ELF-1 (cell line): Measurements from ENCODE around the gene TH.

ENCODE experiments used
- DNase-seq: peaks from one replicate; pipeline ENCODE4 v3.0.0-alpha.2; 2016; ENCODE audit warnings: low read depth, low spot score

TH gene

DNA sequence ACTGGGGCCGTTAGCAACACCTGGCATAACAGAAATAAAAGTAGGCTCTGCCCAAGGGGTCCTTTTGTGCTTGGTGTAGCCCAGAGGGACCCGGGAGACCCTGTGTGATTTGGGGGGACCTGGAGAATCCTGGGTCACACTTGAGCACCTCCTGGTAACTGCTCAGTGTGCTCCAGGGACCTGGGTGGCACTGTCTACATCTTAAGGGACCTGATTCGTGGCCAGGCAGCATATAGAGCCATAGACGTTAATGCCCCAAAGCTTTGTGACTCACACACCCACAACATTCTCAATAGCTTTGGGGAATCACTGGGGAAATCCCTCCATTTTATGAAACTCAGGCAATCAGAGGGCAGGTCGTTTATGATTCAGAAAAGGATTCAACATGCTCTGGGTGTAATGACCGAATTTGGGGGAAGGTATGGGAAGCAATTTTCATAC, 28.8 kb downstream of the TH start:
- DNase-seq, result no peak

DNA sequence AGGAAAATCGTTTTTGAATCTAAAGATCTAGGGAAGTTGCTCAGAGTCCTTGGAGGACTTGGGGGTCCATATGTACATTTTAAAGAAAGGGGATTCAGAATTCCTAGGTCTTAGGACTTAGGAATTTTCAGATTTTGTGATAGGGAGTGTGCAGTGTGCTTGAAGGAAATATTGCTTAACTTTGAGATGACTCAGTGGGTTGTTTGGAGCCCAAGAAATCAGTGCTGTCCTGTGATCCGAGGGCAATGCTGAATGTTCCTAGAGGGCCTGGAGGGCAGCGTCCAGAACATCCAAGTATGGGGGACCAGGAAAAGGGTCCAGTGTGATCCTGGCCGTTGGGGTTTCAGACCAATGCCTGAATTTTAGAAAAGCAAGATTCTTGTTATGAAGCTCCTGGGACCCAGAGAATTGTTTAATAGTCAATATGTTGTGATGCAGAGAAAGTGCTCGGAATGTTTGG, 29.3 kb downstream of the TH start:
- DNase-seq, result no peak

GRCh38 chr11:2140411-2141400, 30.9 kb downstream of the TH start:
- DNase-seq, result no peak

DNA sequence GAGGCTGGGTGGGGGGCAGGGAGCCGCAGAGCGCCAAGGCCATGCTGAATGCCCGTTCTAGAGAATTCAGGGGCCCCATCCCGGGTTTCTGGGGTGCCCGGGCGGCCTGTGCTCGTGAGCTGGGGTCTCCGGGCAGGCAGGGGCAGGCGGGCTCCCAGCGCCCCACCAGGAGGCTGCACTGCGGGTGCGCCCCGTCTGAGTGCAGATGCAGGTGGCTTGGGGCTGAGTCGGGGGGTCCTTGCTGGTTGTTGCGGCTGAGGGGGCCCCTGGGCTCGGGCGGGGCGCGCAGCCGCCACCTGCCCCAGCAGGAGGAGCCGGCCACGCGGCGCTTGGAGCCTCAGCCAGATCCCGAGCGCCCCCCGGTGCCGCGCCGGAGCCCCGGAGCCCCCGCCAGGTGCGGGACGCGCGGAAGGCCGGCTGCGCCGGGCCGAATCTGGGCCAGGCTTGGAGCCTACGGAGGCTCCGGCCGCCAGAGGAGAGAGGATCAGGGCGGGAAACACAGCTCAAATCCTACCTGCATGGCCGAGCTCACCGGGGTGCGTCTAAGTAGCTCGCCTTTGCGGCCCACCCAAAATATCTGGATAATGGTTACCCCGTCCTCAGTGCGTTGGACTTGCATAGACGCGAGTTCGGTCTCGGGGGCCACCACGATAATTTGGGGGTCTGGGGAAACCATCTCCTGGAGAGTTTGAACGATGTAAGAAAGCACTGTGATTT, 31.8 kb downstream of the TH start:
- no peak for DNase-seq

DNA sequence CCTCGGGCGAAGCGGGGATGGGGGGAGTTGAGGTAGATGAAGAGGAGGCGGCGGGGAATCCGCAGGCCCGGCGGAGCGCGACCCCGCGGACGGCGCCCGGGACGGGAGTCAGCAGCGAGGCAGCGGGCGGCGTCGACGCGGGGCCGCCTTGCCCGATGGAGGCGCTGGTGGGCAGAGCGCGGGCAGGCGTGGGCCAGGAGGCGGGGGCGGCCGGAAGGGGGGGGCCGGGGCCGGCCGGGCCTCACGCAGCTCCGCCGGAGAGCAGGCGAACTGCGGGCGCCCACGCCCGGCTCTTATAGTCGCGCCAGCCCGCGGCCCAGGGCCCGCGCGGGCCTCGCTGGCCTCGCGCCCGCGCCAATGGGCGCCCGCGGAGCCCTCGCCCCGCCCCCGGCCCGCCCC, 32.5 kb downstream of the TH start, which contains the start of gene IGF2:
Gene IGF2 (minus strand): TSS at position 267 of the 399 bp plus-strand sequence. CDS start 3,866 bp downstream, outside the sequence.
- DNase-seq, result no peak

- no peak for DNase-seq
Measured at GRCh38 chr11:2138431-2139122, 33.0 kb downstream of the TH start.

DNA sequence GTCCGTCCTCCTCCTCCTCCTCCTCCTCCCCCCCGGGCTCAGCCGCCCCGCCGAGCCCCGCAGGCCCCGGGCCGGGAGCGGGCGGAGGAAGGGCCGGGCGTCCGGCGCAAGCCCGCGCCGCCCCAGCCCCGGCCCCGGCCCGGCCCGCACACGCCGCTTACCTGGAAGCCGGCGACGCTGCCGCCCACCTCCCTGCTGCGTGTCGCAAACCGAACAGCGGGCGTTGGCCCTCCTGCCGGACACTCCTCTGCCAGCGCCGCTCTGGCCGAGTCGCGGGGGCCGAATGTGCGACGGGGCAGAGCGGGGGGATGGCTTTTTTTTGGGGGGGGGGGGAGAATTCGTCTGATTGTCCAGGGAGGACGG, 33.6 kb downstream of the TH start:
- no peak for DNase-seq

DNA sequence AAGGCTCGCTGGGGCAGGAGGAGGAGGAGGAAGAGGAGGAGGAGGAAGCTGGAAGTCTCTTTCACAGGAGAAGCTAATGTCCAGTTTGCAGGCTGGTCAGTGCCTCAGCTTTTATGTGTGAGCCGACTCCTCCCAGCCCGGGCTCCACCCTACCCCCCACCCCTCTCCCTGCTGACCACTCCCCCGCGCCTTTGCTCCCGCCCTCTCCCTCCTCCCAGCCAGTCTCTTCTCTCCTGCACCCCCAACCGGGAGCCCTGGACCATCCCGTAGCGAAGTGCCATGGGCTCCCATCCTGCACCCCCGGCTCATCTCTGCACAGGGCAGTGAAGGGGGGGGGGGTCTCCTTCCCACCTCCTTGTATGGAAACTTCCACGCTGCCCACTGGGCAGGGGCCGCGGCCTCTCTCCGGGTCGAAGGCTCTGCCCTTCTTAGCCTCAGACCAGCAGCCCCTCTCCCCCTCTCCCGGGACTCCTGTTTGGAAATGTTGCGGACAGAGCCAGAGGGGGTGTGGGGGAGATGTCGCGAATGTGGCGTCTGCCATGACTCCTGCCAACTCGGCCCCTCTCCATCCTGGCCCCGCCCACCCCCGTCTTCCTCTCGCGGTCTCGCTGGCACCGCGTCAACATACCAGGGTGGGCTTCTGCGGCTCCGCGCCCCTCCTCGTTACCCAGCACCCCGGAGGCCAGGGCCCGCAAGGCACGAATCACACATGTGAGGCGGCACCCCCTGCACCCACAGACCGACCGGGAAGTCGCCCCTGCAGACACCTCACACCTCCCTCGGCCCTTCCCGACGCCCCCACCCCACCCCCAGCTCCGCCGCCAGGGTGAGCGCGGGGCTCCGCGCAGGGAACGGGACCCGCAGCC, 34.2 kb downstream of the TH start:
- peak; percentile 66 for DNase-seq

- no peak for DNase-seq
Measured at GRCh38 chr11:2136952-2137201, 34.7 kb downstream of the TH start.

DNA sequence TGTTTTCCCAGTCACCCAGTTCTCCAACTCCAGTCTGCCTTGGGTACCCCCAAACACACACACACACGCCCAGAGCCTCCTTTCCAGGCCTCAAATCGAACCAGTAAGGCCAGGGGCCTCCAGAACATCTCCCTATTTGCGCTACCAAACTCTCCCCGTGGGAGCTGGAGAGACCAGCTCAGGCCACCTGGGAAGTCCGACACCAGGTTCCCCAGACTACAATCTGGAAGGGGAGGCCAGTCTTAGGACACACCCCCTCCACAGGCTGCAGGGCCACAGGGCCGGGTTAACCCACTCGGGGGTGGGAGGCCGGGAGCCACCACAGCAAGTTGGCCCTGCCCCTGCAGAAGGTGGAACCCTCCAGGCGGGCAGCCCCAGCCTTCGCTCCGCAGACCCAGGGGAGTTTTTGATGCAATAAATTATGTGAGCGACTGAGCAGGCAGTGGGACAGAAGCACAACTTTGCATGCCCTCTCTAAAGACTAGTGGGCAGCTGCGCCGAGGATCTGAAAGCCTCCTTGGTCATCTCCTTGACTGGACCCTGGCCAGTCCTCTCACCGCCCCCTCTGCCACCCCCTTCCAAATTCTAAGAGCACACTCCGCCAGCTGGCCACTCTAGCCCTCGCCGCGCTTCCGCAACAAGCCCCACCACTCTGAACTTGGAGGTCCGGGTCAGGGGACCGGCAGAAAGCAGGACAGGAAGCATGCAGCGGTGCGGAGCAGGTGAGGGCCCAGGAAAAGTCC, 35.2 kb downstream of the TH start:
- no peak for DNase-seq

- no peak for DNase-seq
Measured at GRCh38 chr11:2135648-2136201, 35.9 kb downstream of the TH start.

DNA sequence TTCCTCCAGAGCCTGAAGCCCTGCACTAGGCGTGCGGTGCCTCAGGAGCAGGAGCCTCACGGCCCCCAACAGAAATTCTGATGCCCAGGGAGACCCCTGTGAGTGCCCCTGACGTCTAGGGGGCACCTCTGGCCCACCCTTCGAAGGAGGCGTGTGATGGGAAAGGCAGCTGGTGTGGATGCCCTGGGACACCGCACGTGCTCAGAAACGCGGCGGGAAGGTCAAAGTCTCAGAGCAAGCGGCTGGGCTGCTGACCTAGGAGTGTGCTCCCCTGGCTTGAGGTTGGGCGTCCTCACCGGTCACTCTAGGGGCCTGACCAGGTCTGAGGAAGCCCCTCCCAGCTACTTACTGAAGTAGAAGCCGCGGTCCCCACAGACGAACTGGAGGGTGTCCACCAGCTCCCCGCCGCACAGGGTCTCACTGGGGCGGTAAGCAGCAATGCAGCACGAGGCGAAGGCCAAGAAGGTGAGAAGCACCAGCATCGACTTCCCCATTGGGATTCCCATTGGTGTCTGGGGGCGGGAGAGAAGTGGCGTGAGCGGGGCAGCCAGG, 36.5 kb downstream of the TH start:
- DNase-seq, result no peak

DNA sequence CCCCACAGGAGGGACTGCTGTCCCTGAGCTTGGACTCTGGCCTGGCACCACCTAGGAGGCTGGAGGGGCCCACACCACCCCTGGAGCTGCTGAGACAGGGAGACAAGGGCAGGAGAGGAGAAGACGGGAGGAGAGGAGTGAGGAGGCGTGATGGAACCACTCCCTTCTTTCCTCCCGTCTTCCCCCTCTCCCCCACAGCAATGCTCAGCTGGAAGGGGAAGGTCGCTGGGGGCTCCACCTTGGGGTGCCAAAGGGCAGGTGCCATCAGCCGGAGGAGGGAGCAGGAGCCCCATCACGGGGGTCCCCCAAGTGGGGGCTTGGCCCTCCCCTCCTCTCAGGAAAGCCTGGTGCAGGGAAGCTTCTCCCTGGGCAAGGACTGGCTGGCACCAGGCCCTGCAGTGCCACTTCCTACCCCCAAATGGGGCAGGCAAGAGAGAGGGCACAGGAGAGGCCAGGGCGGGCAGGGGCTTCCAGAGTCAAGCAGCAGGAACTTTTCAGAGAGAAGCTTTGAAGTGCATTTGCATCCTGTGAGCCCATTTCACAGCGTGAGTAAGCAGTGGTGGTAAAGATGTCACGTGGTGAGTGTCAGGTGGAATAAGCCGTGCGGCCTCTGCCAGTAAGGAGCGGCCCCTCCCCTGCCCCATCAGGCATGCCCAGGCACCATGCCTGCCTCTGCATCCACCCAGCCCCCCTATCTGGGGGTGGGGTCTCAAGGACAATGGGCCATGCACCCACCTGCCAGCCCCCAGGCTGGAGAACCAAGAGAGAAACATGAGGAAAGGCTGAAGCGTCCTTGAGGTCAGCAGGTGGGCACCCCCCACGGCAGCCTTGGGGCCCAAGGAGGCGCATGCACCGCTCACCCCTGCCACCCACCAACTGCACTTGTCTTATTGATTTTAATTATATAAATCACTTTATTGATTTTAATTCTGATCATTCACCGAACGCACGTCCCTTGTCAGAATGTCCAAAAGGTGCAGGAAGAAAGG, 37.3 kb downstream of the TH start:
- no peak for DNase-seq

DNA sequence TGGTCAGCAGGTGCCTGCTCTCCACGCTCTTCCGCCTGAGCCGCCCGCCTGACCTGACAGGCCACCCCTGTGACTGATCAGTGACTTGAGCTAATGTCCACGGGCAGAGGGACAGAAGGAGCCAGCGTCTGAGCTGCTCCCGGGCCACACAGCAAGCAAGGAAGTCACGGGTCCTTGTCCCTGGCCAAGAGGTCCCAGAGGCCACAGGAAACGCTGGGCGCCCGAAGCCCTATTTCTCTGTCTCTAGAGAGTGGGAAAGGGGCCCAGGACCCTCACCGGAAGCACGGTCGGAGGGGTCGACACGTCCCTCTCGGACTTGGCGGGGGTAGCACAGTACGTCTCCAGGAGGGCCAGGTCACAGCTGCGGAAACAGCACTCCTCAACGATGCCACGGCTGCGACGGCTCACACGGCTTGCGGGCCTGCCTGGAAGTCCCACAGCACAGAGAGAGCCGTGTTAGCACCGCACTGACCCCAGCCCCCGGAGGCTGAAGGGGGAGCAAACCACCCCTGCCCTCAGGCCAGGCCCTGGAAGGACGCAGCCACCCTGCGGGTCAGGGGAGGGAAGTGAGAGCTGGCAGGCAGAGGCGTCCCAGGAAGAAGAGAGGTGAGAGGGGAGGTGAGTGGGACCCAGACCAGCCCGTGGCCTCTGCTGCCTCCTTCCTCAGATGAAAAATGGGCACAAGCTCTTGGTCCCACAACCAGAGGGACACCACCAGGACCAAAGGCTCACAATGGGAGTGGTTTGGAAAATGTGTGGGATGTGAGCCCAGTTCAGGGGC, 38.2 kb downstream of the TH start:
- no peak for DNase-seq

GRCh38 chr11:2132874-2133240, 38.8 kb downstream of the TH start:
- DNase-seq, result no peak

DNA sequence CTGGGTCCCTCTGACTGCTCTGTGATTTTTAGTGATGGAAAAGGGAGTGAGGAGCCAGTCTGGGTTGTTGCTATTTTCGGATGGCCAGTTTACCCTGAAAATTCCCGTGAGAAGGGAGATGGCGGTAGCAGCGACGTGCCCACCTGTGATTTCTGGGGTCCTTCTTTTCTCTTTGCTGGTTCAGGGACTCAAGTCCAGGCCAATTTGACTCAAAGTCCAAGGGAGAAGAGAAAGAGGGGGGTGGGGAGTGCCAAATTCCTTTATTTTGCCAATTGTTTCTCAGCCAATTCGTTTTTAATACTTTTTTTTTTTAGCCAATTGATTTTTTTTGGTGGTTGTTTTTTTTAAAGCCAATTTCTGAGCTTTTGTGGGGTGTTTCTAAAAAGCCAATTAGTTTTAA, 39.4 kb downstream of the TH start:
- no peak for DNase-seq

DNA sequence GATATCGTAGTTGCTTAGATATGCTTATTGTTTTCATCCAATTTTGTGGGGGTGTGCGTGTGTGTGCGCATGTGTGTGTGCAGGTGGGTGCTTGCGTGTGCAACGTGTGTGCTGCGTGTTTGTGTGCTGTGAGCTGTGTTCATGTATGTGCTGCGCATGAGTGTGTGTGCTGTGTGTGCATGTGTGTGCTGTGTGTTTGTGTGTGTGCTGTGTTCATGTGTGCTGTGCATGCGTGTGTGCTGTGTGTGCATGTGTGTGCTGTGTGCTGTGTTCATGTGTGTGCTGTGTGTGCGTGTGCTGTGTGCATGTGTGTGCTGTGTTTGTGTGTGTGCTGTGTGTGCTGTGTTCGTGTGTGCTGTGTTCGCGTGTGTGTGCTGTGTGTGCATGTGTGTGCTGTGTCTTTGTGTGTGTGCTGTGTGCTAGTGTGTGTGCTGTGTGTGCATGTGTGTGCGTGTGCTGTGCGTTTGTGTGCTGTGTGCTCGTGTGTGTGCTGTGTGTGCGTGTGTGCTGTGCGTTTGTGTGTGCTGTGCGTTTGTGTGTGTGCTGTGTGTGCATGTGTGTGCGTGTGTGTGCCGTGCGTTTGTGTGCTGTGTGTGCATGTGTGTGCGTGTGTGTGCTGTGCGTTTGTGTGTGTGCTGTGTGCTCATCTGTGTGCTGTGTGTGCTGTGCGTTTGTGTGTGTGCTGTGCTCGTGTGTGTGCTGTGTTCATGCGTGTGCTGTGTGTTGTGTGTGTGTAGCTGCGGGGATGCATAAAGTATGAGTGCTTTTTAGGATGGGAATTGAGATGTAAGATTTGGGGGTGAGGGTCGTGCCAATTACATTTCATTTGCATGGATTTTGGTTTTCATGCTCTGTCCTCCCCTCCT, 40.0 kb downstream of the TH start:
- DNase-seq, result no peak
